SK-N-SH treated with all-trans-retinoic acid at 6 μM for 48 hours (cell line): ENCODE measurements around the gene RIC8A.

Experiments used
- ATAC-seq: fragments of 200-7000 bp; cut with Tn5 transposase; 3 replicates; pipeline ENCODE4 v1.9.1; 2020; ENCODE audit warnings: mild to moderate bottlenecking, moderate library complexity
- ARNTL ChIP-seq: fragments of 450-650 bp; formaldehyde crosslinking; IDR thresholded peaks from 2 replicates; pipeline ENCODE4 v1.5.0; 2020; ENCODE audit warnings: low read depth, mild to moderate bottlenecking, moderate library complexity, borderline replicate concordance
- CSDC2 ChIP-seq: fragments of 250-450 bp; sonication (Bioruptor Pico); IDR thresholded peaks from 2 replicates; pipeline ENCODE4 v1.5.0; 2020; ENCODE audit warnings: mild to moderate bottlenecking, moderate library complexity
- ESRRG ChIP-seq: fragments of 250-450 bp; sonication (Bioruptor Pico); IDR thresholded peaks from 2 replicates; pipeline ENCODE4 v1.6.1; 2021; ENCODE audit warnings: mild to moderate bottlenecking
- ISL1 ChIP-seq: fragments of 250-450 bp; sonication (Bioruptor Pico); IDR thresholded peaks from 2 replicates; pipeline ENCODE4 v2.1.2; 2022; ENCODE audit warnings: mild to moderate bottlenecking, moderate library complexity
- OSR1 ChIP-seq: fragments of 250-450 bp; sonication (Bioruptor Pico); IDR thresholded peaks from 2 replicates; pipeline ENCODE4 v1.8.0; 2022; ENCODE audit warnings: moderate library complexity, mild to moderate bottlenecking, inconsistent platforms
- PPARA ChIP-seq: fragments of 250-450 bp; sonication (Bioruptor Pico); IDR thresholded peaks from 2 replicates; pipeline ENCODE4 v1.5.0; 2020; ENCODE audit warnings: mild to moderate bottlenecking, borderline replicate concordance
- TCF4 ChIP-seq: fragments of 250-450 bp; sonication (Bioruptor Pico); IDR thresholded peaks from 2 replicates; pipeline ENCODE4 v1.8.0; 2021; ENCODE audit warnings: mild to moderate bottlenecking, moderate library complexity, borderline replicate concordance
- TOX ChIP-seq: fragments of 250-450 bp; sonication (Bioruptor Pico); IDR thresholded peaks from 2 replicates; pipeline ENCODE4 v1.8.0; 2021; ENCODE audit warnings: mild to moderate bottlenecking, moderate library complexity, borderline replicate concordance
- ZNF565 ChIP-seq: fragments of 450-650 bp; formaldehyde crosslinking; conservative IDR thresholded peaks from 2 replicates; pipeline ENCODE4 v1.5.0; 2020; ENCODE audit warnings: low read depth, mild to moderate bottlenecking, moderate library complexity
- ZNF8 ChIP-seq: fragments of 450-650 bp; formaldehyde crosslinking; IDR thresholded peaks from 2 replicates; pipeline ENCODE4 v1.5.0; 2020; ENCODE audit warnings: mild to moderate bottlenecking, moderate library complexity
- TF ChIP-seq, protein P1 (sequence below): fragments of 250-450 bp; sonication (Bioruptor Pico); IDR thresholded peaks from 2 replicates; pipeline ENCODE4 v1.8.0; 2020; ENCODE audit warnings: mild to moderate bottlenecking, moderate library complexity, borderline replicate concordance
- TF ChIP-seq, protein P2 (sequence below): fragments of 250-450 bp; sonication (Bioruptor Pico); IDR thresholded peaks from 2 replicates; pipeline ENCODE4 v1.8.0; 2021; ENCODE audit warnings: low read depth, mild to moderate bottlenecking, moderate library complexity, borderline replicate concordance
- TF ChIP-seq, protein P3 (sequence below): fragments of 250-450 bp; sonication (Bioruptor Pico); IDR thresholded peaks from 2 replicates; pipeline ENCODE4 v1.5.0; 2020; ENCODE audit warnings: mild to moderate bottlenecking, moderate library complexity

RIC8A gene

DNA sequence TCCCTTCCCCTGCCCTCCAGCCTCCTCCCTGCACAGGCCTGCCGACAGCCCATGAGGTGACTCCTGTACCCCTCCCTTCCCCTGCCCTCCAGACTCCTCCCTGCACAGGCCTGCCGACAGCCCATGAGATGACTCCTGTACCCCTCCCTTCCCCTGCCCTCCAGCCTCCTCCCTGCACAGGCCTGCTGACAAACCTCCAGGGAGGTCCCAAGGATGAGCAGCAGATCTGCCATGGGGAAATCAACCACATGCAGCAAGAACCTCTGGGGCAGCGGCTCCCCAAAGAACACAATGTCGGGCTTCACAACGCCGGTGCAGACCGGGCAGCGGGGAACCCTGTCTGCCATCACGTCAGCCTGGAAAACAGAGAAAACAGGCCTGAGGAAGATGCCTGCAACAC, 16.4 kb downstream of the RIC8A start (continued):
- TF ChIP-seq, protein P1, sequence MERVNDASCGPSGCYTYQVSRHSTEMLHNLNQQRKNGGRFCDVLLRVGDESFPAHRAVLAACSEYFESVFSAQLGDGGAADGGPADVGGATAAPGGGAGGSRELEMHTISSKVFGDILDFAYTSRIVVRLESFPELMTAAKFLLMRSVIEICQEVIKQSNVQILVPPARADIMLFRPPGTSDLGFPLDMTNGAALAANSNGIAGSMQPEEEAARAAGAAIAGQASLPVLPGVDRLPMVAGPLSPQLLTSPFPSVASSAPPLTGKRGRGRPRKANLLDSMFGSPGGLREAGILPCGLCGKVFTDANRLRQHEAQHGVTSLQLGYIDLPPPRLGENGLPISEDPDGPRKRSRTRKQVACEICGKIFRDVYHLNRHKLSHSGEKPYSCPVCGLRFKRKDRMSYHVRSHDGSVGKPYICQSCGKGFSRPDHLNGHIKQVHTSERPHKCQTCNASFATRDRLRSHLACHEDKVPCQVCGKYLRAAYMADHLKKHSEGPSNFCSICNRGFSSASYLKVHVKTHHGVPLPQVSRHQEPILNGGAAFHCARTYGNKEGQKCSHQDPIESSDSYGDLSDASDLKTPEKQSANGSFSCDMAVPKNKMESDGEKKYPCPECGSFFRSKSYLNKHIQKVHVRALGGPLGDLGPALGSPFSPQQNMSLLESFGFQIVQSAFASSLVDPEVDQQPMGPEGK (CRISPR knock-in tag) = no peak
- TF ChIP-seq ESRRG (CRISPR knock-in tag) (no peak), ZNF8 (CRISPR knock-in tag) (no peak), TOX (CRISPR knock-in tag) (no peak), OSR1 (CRISPR knock-in tag) (no peak)
- TF ChIP-seq, protein P2, sequence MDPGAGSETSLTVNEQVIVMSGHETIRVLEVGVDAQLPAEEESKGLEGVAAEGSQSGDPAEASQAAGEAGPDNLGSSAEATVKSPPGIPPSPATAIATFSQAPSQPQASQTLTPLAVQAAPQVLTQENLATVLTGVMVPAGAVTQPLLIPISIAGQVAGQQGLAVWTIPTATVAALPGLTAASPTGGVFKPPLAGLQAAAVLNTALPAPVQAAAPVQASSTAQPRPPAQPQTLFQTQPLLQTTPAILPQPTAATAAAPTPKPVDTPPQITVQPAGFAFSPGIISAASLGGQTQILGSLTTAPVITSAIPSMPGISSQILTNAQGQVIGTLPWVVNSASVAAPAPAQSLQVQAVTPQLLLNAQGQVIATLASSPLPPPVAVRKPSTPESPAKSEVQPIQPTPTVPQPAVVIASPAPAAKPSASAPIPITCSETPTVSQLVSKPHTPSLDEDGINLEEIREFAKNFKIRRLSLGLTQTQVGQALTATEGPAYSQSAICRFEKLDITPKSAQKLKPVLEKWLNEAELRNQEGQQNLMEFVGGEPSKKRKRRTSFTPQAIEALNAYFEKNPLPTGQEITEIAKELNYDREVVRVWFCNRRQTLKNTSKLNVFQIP (CRISPR knock-in tag) = no peak

DNA sequence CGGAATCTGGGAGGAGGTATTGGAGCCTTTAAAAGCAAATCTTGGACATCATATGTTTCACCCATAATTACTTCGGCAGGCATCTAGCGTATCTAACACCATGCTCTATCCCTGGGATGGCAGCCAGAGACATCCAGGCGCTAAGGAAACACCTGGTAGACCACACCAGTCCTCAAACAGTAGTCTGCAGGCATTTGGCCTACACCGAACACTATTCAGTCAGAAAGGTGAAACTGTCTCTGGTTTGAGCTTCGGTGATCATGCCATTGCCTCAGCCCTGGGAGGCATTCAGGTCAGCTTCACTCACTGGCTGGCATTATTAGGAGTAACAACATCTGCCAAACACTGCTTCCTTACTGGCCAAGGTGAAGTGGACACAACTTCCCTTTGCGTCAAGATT, 16.9 kb downstream of the RIC8A start:
- TF ChIP-seq, protein P1 (CRISPR knock-in tag) = no peak
- TF ChIP-seq TOX (CRISPR knock-in tag) (no peak), CSDC2 (CRISPR knock-in tag) (no peak), ZNF8 (CRISPR knock-in tag) (no peak), ZNF565 (CRISPR knock-in tag) (no peak), ARNTL (no peak), ISL1 (CRISPR knock-in tag) (no peak)
- TF ChIP-seq, protein P3, sequence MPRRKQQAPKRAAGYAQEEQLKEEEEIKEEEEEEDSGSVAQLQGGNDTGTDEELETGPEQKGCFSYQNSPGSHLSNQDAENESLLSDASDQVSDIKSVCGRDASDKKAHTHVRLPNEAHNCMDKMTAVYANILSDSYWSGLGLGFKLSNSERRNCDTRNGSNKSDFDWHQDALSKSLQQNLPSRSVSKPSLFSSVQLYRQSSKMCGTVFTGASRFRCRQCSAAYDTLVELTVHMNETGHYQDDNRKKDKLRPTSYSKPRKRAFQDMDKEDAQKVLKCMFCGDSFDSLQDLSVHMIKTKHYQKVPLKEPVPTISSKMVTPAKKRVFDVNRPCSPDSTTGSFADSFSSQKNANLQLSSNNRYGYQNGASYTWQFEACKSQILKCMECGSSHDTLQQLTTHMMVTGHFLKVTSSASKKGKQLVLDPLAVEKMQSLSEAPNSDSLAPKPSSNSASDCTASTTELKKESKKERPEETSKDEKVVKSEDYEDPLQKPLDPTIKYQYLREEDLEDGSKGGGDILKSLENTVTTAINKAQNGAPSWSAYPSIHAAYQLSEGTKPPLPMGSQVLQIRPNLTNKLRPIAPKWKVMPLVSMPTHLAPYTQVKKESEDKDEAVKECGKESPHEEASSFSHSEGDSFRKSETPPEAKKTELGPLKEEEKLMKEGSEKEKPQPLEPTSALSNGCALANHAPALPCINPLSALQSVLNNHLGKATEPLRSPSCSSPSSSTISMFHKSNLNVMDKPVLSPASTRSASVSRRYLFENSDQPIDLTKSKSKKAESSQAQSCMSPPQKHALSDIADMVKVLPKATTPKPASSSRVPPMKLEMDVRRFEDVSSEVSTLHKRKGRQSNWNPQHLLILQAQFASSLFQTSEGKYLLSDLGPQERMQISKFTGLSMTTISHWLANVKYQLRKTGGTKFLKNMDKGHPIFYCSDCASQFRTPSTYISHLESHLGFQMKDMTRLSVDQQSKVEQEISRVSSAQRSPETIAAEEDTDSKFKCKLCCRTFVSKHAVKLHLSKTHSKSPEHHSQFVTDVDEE = no peak

DNA sequence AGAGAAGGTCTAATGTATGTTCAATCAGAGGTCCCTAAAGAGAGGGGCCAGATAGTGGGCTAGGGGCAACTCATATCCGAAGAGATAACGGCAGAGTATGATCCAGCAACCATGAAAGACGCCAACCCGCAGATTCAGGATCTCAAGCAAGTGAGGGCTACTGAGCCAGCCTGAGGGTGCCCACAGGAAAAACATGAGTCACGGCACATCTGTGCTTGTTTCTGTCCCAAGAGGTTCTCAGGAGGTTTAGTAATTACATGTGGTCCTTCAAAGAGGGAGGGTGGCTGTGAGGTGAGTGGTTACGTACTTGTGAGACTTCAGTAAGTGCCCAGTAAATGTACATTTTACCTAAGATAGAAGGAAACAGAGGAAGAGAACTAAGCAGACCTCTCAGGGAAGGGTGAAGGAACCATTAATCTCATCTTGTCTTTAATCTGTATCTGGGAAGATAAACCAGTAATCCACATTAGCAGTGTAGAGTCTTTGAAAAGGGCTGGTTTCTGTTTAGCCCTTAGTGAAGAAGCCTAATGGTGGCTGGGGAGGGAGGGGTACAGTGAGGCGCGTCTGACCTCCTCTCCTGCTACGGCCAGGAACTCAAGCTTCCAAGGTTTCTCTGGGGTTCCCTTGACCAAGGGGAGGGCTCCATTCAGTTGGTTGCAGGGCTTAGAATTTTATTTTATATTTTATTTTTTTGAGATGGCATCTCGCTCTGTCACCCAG, 18.4 kb downstream of the RIC8A start:
- ATAC-seq = no peak
- TF ChIP-seq CSDC2 (CRISPR knock-in tag) = no peak
- TF ChIP-seq ZNF8 (CRISPR knock-in tag) = no peak

More for the DNA sequence above, 16.9 kb downstream of the RIC8A start:
- ATAC-seq = no peak

DNA sequence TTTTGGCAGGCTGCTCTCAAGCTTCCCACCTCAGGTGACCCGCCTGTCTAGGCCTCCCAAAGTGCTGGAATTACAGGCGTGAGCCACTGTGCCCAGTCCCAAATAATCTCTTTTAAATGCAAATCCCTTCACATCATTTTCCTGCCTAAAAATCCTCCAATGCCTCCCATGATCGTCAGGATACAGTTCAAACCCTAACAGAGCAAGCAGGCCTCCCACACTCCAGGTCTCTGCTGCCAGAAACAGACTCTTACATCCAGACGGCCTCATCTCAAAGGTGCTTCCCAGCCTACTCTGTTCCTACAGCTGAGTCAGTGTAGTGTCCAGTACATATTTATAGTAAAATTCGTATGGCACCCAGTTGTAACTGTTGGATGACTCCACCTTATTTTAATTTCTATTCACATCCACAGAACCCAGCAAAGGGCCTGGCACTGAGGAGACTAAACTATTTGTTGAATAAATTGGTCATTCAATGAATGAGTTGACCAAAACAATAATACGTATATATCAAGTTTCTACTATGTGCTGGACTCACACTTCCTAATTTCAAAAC, 20.4 kb downstream of the RIC8A start:
- no peak for ATAC-seq

More for the DNA sequence above, 20.4 kb downstream of the RIC8A start:
- no peak for TF ChIP-seq ZNF8 (CRISPR knock-in tag)
- TF ChIP-seq TCF4 (CRISPR knock-in tag) = no peak
- no peak for TF ChIP-seq ISL1 (CRISPR knock-in tag)
- no peak for TF ChIP-seq PPARA (CRISPR knock-in tag)
- TF ChIP-seq, protein P2 (CRISPR knock-in tag) = no peak
